Measurements from ENCODE around the gene PRDM16.

GRCh38 chr1:3096345-3096744 is 27.3 kb downstream of the PRDM16 start:
- TF ChIP-seq POLR2A (IDR thresholded peaks at IDR 0.05; ENCODE audit: low read length) (no peak), GATA1 (IDR thresholded peaks at IDR 0.05; ENCODE audit: low read depth, low read length) (no peak)

Measured in erythroblast (primary cell).